Stimulated activated CD4-positive, alpha-beta T cell treated with anti-CD3 and anti-CD28 coated beads, Interleukin-15, amount 100 ng/mL, for 48 hours (primary cell): ENCODE measurements around the gene SARM1.
"Not testable (repeated sequence)": the region's sequence is repeated elsewhere in the genome, so short reads cannot be mapped to it uniquely, and the experiment has no call there.

Experiments
- DNase-seq, 2 donors: peaks; one replicate each; pipeline ENCODE4 v3.0.0-alpha.2; 2020; ENCODE audit warnings: low read depth in 2 of 2

Gene SARM1

GRCh38 chr17:28371245-28372202 lies at the start of gene SARM1:
Gene SARM1, plus strand, starts transcription at chr17:28371694. Its CDS starts 339 bp downstream, at chr17:28372033.
- peak; percentile 78 to 90 for DNase-seq

- no peak for DNase-seq
Observed at GRCh38 chr17:28324267-28324745, 47.2 kb upstream of the SARM1 start.

DNA sequence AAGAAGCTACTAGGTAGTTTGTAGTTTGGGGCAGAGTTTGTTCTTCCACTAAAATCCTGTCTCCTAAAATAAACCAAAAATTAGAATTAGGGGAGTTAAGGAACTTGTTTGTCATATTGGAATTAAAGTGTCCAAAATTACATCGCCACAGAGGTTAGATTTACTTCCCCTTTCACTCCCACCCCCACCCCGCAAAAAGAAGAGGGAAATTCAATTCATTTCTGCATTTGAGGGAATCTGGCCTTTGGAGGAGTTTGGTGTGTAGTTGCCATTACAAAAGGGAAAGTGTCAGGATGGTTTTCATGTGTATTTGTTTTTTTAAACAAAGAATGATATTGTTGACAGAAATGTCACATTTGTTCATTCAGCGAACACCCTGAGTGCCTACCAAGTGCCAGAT lies 46.7 kb upstream of the SARM1 start:
- no peak for DNase-seq

DNA sequence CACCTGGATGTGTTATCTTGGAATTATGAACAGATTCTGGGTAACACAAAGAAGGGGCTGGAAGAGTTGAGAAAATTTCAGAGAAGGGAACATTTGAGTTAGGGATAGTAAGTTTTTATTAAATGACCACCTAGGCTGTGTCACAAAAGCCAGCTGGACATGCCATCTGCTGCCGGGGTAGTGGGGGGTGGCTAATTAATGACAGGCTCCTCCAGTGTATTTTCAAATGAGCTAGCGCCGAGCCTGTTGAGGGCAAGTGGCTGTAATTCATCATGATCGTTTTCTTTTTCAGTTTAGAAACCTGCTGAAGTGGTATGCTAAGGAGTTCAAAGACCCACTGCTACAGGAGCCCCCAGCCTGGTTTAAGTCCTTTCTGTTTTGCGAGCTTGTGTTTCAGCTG lies 46.3 kb upstream of the SARM1 start:
- DNase-seq: no peak

DNA sequence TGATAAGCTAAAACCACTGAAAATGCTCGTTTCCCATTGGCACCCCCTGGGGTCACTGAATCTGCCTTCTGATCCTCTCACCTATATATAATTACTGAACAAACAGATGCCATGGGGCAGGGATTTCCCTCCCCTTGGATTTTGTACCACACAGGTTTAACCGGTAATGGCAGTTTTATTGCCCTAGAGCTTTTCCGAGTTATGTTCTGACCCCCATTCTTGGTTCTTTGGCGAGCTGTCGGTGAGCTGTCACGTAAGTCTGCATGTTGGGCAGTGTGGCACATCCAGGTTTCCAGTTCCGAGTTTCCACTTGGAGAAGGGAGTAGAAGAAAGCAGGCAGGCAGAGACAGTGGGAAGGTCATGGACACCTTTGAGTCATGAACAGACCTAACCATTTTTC lies 45.4 kb upstream of the SARM1 start:
- DNase-seq: no peak

- DNase-seq: no peak
Observed at GRCh38 chr17:28327031-28327607, 44.4 kb upstream of the SARM1 start.

GRCh38 chr17:28327709-28328108 lies 43.8 kb upstream of the SARM1 start:
- DNase-seq: no peak

DNA sequence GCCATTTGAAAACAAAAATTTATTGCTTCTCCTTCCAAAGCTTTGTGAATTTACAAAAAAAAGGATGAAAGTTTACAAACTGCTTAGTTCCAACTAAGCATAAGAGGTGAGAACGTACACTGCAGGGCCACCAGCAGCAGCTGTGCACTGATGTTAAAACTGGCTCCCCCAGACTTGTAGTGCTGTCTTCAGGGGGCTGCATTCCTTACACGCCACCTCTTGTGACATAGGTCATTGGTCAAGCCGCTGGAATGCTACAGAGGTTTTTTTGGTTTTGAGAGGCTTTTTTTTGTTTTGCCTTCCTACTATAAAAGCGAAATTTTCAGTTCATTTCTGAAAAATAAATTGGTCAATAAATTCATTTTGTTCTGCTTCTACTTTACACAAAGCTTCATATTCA lies 43.2 kb upstream of the SARM1 start:
- DNase-seq: no peak

- no peak for DNase-seq
Observed at GRCh38 chr17:28330671-28331070, 40.8 kb upstream of the SARM1 start.

- DNase-seq: no peak
Observed at GRCh38 chr17:28331891-28332420, 39.5 kb upstream of the SARM1 start.

DNA sequence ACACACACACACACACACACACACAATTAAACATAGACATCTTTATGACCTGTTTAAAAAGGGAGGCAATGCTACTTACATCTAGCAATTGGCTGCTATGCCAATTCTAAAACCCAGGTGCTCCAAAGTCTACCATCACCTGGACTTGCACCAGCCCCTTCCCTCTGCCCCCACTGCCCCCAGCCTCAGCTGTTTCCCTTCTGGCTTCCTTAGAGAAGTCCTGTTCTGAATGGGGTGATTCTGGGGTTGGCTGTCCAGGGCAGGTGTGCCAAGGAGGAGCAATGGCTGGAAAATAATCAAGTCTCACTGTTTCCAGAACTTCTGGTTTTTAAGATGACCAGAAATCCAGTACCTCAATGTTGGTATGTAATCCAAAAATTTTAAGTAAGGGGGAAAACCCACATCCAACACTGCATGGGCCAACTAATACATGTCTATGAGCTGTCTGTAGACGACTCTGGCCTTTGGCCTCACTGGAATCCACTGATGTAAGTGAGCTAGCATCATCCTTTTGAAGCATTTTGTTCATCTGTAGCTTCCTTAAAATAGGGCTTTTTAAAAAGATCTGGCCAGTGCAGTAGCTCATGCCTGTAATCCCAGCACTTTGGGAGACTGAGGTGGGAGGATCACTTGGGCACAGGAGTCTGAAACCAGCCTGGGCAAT lies 38.3 kb upstream of the SARM1 start:
- no peak for DNase-seq

GRCh38 chr17:28334171-28334570 lies 37.3 kb upstream of the SARM1 start:
- DNase-seq: no peak

DNA sequence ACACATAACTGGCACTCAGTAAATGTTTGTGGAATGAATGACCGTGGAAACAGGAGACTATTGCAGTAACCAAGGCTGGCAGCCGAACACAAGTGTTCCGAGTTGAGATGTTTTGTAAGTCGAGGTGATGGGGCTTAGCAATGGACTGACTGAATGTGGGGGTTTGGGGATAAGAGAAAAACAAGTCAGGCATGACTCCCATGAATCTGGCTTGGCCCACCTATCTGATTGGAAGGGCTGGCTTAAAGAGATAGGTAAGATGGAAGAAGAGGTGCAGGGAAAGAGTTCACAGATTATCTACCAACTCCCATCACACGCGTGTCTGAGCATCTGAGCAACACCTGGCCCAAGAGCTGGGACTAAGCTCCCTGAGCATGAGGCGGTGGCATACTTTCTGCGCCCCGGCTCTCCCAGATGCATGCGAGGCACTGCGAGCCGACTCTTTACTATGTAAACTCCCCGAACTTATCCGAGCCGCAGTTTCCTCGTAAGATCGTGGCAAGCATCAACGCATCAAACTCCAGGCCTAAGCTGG lies 36.8 kb upstream of the SARM1 start:
- no peak for DNase-seq

DNA sequence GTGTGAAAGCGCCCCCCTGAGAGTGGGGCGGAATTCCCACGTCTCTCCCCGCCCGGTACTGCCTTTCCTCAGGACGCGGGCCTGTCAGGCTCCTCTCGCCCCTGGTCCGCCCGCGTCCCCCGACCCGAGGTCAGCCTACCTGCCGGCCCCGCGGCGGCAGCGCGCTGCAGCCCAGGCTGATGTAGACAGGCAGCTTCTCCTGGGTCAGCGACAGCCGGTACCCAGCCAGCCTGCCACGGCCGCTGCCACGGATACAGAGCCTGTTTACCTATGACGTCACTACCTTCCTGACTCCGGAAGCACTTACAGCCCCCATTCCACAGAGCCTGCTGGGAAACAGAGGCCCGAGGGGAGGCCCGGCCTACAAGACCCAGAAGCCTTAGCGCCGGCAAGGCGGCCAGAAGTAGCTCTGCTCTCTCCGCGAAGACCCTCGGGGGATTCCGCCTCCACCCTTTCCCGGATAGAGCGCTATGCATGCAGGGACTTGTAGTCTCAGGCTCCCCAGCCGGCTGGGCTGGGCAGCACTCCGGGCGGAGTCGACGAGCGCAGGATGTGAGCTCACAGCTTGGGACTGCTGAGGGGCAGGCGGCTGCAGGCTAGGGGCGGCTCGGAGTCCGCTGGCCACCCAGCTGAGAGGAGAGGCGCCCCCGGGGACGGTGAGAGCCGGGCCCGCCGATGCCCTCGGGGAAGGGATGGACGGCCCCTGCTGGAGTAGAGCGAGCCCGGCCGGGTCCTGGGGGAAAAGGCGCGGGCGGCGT lies 36.1 kb upstream of the SARM1 start, which contains the start of the genes IFT20 and TNFAIP1:
IFT20 (minus strand) TSS at position 272 of the 758 bp plus-strand sequence. CDS start 3,487 bp downstream, outside the sequence.
TNFAIP1 (plus strand) TSS at position 561 of the 758 bp plus-strand sequence. CDS start 3,761 bp downstream, outside the sequence.
- DNase-seq: peak; percentile 95 to 97

DNA sequence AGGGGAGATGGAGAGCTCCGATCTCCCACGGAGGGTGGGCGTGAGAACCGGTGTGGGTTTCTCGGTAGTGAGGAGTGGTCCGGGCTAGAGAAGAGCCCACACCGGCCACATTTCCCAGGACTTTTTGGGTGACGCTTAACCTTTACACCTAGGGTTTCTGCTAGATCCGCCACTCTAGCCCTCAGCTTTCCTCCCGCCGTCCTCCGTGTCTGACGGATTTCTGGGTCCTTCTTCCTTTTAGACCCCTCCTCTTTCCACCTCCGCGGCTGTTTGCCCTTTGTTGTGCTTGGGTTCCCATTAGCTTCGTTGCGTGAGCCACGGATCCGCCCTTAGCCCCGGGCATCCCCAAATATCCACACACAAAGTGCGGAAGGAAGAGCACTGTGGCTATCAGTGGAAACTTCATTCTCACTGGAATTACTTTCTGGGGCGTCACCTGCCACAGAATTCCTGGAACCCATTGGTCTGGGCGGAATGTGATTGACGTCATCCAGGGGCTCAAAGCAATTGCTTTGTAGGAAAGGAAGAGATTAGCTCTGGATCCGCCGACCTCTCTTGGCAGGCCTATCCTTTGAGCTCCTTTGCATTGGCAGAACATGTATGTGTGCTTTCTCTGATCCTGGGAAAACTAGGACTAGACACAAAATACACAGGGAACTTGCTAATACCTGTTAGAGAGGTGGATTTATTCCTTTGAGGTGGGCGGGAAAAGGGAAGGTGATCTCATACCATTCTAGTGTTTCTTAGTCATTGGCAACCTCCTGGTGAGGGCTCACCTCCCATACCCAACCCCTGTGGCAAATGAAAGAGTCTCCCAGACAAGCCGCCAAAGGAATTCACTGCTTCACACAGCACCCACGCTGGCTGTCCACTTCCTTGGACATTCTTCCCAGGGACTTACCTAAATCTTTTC lies 35.3 kb upstream of the SARM1 start:
- DNase-seq: no peak

- DNase-seq: no peak
Observed at GRCh38 chr17:28338056-28338768, 33.3 kb upstream of the SARM1 start.

GRCh38 chr17:28338769-28339212 lies 32.7 kb upstream of the SARM1 start:
- not testable (repeated sequence) for DNase-seq

DNA sequence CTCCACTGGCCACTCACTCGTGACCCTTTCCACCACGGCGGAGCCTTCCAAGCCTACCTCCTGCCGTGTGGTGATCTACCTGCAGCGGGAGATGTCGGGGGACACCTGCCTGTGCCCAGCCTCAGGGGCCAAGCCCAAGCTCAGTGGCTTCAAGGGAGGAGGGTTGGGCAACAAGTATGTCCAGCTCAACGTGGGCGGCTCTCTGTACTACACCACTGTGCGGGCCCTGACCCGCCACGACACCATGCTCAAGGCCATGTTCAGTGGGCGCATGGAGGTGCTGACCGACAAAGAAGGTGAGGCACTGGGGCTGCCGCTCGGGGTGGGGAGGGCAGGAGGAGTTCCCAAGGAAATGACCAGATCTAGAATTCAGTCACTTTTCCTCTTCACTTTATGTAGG lies 32.1 kb upstream of the SARM1 start:
- DNase-seq: no peak

GRCh38 chr17:28340374-28340773 lies 31.1 kb upstream of the SARM1 start:
- no peak for DNase-seq
